Measurements from ENCODE around the gene MAD1L1. TPM values are rescaled to one million over a fixed set of nuclear protein-coding genes. Genes with fewer than 3 reads are reported as not detected.
"Not testable (repeated sequence)": the region's sequence is repeated elsewhere in the genome, so short reads cannot be mapped to it uniquely, and the experiment has no call there.

MAD1L1 gene
- total RNA-seq, 6 experiments from 2014 or later: 15.1 to 37.4 (median 20.5) TPM

- Histone ChIP-seq H3K4me3 (no peak overlapping the region), H3K36me3 (no peaks in the 10 kb centered on the region), H3K27me3 (no peaks in the 10 kb centered on the region), H3K4me1 (peaks cover 0 to 7% (median 0%) of the 10 kb centered on the region in 4 donors), H3K27ac (no peak overlapping the region), H3K9me3 (no peaks in the 10 kb centered on the region)
- no peak for ATAC-seq
- TF ChIP-seq POLR2A (IDR thresholded peaks at IDR 0.05) (no peak), CTCF (IDR thresholded peaks at IDR 0.05) (no peak)
- peak in 2 of 3 donors; percentile 5 to 43 for DNase-seq
- intact Hi-C loops (cut with DNase I): no loop called here
- 50% methylated on average over 2 of the region's 15 CpGs for WGBS (ENCODE audit: insufficient coverage, low coverage, low lambda C conversion rate, missing lambda C conversion rate)
Observed at GRCh38 chr7:1977876-1978441, 254.8 kb downstream of the MAD1L1 start.

GRCh38 chr7:1977059-1977875 lies 255.5 kb downstream of the MAD1L1 start:
- Histone ChIP-seq H3K4me3 (no peak overlapping the region), H3K4me1 (peaks cover 0 to 7% (median 0%) of the 10 kb centered on the region in 4 donors), H3K27ac (no peak overlapping the region), H3K9me3 (no peaks in the 10 kb centered on the region), H3K36me3 (no peaks in the 10 kb centered on the region), H3K27me3 (no peaks in the 10 kb centered on the region)
- DNase-seq: peak in 2 of 3 donors; percentile 13 to 36
- no peak for ATAC-seq
- intact Hi-C loops (cut with DNase I): no loop called here
- WGBS (ENCODE audit: insufficient coverage, low coverage, low lambda C conversion rate, missing lambda C conversion rate): 61% methylated on average over 6 of the region's 44 CpGs
- TF ChIP-seq CTCF (IDR thresholded peaks at IDR 0.05) (no peak), POLR2A (IDR thresholded peaks at IDR 0.05) (no peak)

- H3K9me3 ChIP-seq; H3K4me1 ChIP-seq; H3K27me3 ChIP-seq; H3K4me3 ChIP-seq; ATAC-seq; H3K36me3 ChIP-seq; H3K27ac ChIP-seq; intact Hi-C loops (cut with DNase I): not testable (repeated sequence)
- DNase-seq: peak in 2 of 3 donors; percentile 4 to 22
- 100% methylated on average over 1 of the region's 8 CpGs for WGBS (ENCODE audit: insufficient coverage, low coverage, low lambda C conversion rate, missing lambda C conversion rate)
Observed at GRCh38 chr7:1976521-1976920, 256.2 kb downstream of the MAD1L1 start.

- Histone ChIP-seq H3K4me1 (peaks cover 0 to 7% (median 0%) of the 10 kb centered on the region in 4 donors), H3K4me3 (no peak overlapping the region), H3K36me3 (no peaks in the 10 kb centered on the region), H3K27me3 (no peaks in the 10 kb centered on the region), H3K9me3 (no peaks in the 10 kb centered on the region), H3K27ac (peak overlapping the region in 1 of 3 donors; percentile 15)
- no peak for TF ChIP-seq CTCF (IDR thresholded peaks at IDR 0.05)
- TF ChIP-seq POLR2A (IDR thresholded peaks at IDR 0.05): no peak
- DNase-seq: peak in 1 of 3 donors; percentile 44
- no peak for ATAC-seq
- intact Hi-C loops (cut with DNase I): no loop called here
- 63% methylated on average over 2 of the region's 12 CpGs for WGBS (ENCODE audit: insufficient coverage, low coverage, low lambda C conversion rate, missing lambda C conversion rate)
Observed at GRCh38 chr7:1975581-1975980, 257.2 kb downstream of the MAD1L1 start.

- Histone ChIP-seq H3K27ac (peak overlapping the region in 1 of 3 donors; percentile 15), H3K36me3 (no peaks in the 10 kb centered on the region), H3K4me1 (peaks cover 0 to 7% (median 0%) of the 10 kb centered on the region in 4 donors), H3K9me3 (no peaks in the 10 kb centered on the region), H3K27me3 (no peaks in the 10 kb centered on the region), H3K4me3 (no peak overlapping the region)
- intact Hi-C loops (cut with DNase I): no loop called here
- TF ChIP-seq CTCF (IDR thresholded peaks at IDR 0.05) (no peak), POLR2A (IDR thresholded peaks at IDR 0.05) (no peak)
- WGBS (ENCODE audit: insufficient coverage, low coverage, low lambda C conversion rate, missing lambda C conversion rate): 28% methylated on average over 5 of the region's 7 CpGs
- ATAC-seq: peak; percentile 72 to 95 (median 90)
- peak; percentile 52 to 77 (median 71) for DNase-seq
Observed at GRCh38 chr7:1975179-1975578, 257.6 kb downstream of the MAD1L1 start.
